Measurements from ENCODE around the gene MFSD6.
"Not testable (repeated sequence)": the region's sequence is repeated elsewhere in the genome, so short reads cannot be mapped to it uniquely, and the experiment has no call there.

MFSD6 gene

DNA sequence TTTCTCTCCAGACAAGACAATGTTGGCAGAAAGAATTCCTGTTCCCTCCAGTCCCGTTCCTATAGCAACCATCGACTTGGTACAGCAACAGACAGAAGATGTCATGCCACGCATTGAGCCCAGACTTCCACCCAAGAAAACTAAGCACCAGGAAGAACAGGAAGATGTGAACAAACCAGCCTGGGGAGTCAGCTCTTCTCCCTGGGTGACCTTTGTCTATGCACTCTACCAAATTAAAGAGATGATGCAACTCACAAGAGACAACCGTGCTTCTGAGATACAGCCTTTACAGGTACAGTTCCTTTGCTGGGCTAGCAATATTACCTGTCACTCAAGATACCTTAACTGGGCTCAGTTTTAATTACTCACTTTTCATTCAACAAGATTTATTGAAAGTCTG is 89.3 kb downstream of the MFSD6 start:
- no peak for DNase-seq (ENCODE audit: low read depth in 1 of 2, low spot score in 1 of 2)

DNA sequence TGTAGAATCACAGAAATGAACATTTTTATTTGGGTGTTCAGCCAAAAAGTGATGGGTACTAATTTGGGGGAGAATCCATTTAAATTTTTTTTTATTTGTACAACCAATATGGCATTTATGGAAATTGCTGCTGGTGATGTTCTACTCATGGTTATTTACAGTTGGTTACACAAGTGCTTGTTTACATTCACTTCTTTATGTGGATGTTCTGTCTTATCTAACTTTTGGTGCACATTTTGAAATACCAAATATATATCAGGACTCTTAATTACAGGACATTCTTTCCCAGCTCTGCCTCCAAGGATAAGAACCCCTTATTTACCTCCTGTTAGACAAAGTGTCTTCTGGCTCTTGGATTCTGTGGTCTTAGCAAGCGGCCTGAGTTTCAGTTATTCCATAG is 91.1 kb downstream of the MFSD6 start:
- DNase-seq (ENCODE audit: low read depth in 1 of 2, low spot score in 1 of 2) = no peak

DNA sequence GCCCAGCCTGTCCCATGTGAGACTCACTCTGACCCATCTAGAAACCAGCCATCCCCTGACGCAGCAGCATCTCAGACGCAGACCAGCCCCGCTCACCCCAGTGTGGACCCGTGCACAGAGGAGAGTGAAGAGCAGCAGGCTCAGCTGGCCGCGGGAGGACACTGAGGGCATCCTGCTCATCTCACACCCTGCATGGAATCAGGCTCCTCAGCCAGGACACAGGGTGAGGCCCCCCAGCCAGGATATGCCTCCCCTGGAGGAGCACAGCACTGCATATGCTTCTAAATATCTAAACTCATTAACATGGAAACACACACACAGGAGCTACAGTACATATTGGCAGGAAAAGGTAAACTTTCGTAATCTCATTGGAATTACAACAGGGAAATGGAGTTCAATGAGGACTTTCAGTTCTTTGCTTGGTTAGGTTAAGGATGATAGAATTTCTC is 91.9 kb downstream of the MFSD6 start:
- no peak for DNase-seq (ENCODE audit: low read depth in 1 of 2, low spot score in 1 of 2)

DNA sequence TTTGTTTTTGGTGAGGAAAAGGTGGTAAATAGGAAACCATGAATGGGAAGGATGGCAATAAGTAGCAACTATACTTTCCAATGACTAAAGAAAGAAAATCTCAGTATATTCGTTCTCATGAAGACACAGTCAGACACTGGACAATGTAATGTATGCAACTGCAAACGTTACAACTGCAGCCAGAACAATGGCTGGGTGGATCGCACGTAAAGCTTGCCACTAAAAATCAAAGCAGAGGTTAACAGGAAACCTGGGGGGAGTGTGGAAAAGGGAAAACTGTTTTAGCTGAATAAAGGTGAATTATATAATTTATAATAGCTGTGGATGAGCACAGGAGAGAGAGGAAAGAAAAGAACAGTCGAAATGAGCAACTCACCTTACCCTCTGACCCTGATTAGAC is 93.1 kb downstream of the MFSD6 start:
- DNase-seq (ENCODE audit: low read depth in 1 of 2, low spot score in 1 of 2) = no peak

DNA sequence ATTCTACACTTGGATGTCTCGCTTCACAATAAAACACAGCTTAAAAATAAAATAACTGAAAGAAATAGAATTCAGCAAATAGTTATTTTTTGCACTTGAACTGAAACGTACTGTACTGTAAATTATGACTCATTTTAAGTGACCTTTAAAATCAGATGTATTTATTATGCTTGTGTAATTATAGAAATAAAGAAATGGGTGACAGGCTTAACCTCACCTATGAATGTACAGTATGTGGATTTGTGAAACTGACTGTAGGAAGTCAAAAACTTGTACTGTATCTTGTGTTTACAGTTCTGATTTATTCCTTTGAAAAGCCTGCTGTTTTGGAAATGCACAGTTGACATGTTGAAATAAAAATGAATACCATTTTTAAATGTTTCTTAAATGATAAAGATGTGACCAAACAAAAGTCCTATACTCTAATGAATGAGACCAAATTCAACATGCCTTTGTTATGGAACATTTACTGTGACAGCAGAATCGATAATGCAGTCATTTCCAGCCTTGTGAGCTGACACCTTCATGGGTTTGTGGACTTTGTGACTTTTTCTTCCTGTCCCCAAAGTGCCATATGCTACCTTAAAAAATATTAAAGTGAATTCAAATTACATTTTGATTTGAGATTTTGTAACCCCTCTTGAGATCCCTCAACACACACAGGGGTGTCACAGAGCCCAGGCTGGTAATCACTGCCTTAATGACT is 93.7 kb downstream of the MFSD6 start:
- no peak for DNase-seq (ENCODE audit: low read depth in 1 of 2, low spot score in 1 of 2)

DNA sequence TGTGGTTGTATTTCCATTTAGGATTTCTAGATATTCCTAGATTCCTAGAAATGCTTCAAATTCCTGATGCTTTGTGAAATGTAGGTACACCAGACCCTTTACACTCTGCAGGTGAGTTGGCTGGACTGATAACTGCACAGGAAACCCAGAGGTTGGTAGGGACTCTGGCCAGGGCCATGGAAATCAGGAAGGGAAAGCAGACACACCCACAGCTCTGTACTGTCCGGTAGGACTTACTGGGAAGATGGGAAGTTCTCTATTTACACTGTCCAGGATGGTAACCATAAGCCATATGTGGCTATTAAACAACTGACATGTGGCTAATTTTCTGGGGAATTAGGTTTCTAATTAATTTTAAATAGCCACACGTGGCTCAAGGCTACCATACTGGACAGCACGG is 94.9 kb downstream of the MFSD6 start:
- DNase-seq (ENCODE audit: low read depth in 1 of 2, low spot score in 1 of 2) = no peak

DNA sequence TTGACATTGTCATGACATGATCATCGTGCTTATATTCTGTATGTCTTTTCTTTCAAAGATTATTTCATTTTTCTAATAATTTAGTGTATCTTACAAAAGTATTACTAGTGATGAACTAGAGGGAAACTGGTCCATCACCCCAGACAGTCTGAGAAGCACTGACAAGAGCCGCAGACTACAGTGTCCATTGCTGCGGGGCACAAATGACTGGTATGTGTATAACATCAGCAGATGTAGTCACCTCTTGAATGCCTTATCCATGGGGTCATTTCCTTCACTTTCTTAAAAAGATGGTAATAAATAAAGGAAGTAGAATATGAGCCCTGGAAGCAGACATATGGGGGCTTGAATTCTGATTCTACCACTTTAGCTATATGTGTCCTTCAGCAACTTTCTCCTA is 96.8 kb downstream of the MFSD6 start:
- DNase-seq (ENCODE audit: low read depth in 1 of 2, low spot score in 1 of 2) = no peak

DNA sequence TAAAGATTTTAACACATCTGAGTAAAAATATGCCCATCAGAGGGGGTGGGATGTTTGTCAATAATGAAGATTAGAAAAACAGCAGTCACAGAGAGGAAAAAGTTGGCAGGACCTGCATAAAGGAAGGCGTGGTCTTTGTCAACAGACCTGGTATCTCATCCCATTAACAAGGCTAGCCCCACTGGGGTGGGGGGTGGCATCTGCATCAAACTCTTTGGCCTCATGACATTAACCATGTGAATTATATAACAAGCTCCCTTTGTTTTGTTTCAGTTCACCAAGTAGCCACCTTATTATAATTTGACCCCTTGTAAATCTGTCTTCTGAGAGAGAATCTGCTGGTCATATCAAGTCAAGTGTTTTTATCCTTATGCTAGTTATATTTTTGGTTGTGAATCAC is 97.5 kb downstream of the MFSD6 start:
- DNase-seq (ENCODE audit: low read depth in 1 of 2, low spot score in 1 of 2) = no peak

DNA sequence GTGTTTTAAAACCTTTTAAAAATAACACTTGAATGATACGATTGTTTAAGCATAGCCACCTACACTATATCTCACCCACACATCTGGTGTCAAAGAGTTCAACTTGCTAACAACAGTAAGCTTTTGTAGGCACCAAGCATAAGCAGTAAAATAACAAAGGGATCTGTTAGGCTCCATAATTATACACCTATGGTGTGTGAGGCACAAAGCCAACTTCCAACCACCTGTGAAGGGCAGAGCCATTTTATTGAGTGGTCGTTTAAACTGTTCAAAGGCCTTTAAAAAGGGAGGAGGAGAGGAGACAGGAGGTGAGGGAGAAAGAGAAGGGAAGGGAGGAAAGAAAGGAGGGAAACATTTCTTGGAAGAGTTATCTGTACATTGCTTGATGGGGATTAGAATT is 98.5 kb downstream of the MFSD6 start:
- no peak for DNase-seq (ENCODE audit: low read depth in 1 of 2, low spot score in 1 of 2)

DNA sequence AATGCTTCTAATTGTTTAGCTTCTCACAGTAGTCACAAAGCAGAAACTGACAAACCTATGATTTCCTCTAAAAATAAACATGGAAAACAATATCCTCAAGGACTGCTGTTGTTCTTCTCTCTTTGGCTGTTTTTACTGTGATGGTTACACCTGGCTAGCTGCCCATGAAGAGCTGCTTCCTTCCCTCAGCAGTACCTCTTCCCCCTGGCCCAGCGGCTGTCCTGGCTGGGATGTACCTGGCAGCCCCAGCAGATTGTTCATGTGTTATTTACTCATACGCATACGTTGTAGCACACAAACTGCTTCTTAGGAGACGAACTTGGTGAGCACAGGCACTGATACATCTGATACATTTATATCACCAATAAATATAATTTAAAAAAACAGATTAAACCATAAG is 99.0 kb downstream of the MFSD6 start:
- no peak for DNase-seq (ENCODE audit: low read depth in 1 of 2, low spot score in 1 of 2)

DNA sequence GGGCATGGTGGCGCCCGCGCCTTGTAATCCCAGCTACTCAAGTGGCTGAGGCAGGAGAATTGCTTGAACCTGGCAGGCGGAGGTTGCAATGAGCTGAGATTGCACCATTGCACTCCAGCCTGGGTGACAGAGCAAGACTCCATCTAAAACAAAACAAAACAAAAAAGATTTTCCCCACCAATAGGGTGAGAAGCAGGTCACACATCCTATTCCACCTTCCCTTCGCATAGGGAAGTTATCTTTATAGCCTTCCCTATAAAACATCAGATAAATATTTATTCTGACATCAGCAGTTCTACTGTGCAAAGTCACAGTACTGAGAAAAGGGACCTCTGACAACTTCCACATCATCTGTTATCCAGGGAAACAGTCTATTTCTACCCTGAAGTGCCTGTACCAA is 101.7 kb downstream of the MFSD6 start:
- DNase-seq (ENCODE audit: low read depth in 1 of 2, low spot score in 1 of 2) = not testable (repeated sequence)

DNA sequence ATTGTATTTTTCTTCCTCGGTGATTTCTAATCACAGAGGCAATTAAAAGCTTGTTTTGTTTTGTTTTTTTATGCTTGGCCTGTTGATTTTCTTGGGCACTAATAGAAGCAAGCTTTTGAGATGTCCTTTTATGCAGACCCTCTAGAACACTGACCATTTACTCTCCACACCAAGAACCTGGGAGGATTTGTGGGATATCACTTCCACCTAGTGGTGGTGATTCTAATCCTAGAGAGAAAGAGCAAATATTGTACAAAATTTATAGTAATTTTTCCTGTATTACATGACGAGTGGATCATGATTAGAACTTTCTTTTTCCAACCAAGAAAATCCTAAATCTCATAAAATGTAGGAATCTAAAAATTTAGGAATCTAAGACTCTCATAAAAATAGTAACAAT is 102.9 kb downstream of the MFSD6 start:
- DNase-seq (ENCODE audit: low read depth in 1 of 2, low spot score in 1 of 2) = no peak

DNA sequence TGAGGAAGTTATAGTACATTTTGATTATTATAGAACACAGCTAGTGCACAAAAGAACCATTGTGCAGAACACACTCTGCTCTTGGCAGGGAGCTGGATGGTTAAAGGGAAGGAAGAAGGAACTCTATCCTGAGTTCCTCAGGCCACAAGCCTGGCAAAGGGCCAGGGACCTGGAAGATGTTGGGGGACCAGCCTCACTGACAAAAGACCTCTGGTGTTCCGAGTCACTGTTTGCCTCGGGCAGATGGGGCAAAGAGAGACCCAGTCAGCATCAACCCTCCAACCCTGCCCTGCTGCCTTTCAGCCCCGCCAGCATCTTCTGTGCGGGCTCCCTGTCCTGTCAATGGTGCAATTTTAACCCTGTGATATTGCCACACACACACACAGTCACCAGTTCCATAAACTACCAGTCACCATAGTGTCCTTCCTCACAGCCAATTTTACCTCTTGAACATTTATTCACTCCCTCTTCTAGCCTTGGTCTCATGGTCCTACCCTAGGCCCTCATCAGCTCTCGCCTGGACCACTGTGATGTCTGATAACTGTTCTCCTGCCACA is 104.5 kb downstream of the MFSD6 start:
- DNase-seq (ENCODE audit: low read depth in 1 of 2, low spot score in 1 of 2) = no peak

DNA sequence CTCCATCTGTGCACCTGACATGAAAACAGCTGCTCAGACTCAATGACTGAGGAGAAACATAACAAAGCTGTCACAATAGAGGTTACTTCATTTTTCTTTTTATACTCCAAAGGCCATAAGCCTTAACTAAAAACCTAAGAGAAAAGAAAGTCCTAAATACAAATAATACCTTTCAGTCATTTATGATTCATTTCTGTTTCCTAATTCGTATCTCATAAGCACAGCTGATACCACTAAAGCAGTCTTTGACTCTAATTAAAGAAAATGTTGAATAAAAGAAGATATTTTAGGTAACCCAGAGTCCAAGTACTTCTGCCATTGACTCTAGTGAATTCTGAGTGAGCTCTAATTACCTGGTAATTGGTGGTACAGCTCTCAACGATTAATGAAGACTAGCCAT is 105.7 kb downstream of the MFSD6 start:
- no peak for DNase-seq (ENCODE audit: low read depth in 1 of 2, low spot score in 1 of 2)

DNA sequence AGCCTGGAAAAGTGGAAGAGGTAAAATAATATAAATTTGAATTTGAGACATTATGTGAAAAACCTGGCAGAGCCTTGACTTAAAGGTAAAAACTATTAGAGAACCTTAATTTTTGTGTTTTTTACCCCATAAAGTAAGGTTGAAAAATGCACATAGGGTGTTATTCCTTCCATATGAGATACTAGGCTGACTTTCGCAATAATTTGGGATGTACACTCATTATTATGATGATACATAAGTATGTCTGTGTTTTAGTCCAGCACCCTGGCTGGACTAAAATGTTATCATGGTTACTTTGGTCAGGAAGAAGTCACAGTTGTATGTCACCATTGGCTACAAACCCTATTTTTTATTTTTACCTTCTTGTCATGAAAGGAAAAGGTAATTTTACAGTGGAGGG is 106.5 kb downstream of the MFSD6 start:
- no peak for DNase-seq (ENCODE audit: low read depth in 1 of 2, low spot score in 1 of 2)

DNA sequence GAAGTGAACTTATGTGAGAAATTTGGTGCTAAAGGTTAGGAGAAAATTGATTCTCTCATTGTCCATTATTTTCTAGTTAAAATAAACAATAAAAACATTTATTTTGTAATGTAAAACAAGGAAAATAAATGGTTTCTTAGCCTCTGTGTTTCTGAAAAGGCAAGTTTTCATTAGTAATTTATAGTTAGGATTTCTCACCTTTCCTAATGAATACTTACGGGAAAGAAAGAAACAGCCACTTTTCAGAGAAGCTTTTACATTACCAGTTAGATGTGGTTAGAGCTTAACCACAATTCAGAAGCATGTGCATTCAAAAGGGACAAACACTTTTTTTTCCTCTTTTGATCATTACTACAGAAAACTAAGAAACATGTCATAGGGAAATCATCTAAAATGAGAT is 107.5 kb downstream of the MFSD6 start:
- DNase-seq (ENCODE audit: low read depth in 1 of 2, low spot score in 1 of 2) = no peak

DNA sequence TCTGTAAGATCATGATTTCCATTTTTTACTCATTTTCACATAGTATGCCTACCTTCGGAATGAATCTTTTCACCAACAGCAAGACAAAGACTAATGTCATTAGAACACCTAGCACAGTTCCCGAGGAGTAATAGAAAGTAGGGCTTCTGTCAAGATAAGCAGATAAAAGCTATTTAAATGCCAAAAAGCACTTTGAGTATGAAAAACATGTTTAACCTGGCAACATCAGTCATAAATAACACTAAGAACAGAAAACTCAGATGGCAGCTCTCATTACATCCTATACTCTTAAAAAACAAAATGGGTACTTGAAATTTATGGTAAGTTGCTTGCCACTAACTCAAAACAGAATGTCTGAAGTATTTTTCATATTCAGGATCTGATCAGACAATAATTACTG is 109.3 kb downstream of the MFSD6 start:
- no peak for DNase-seq (ENCODE audit: low read depth in 1 of 2, low spot score in 1 of 2)

DNA sequence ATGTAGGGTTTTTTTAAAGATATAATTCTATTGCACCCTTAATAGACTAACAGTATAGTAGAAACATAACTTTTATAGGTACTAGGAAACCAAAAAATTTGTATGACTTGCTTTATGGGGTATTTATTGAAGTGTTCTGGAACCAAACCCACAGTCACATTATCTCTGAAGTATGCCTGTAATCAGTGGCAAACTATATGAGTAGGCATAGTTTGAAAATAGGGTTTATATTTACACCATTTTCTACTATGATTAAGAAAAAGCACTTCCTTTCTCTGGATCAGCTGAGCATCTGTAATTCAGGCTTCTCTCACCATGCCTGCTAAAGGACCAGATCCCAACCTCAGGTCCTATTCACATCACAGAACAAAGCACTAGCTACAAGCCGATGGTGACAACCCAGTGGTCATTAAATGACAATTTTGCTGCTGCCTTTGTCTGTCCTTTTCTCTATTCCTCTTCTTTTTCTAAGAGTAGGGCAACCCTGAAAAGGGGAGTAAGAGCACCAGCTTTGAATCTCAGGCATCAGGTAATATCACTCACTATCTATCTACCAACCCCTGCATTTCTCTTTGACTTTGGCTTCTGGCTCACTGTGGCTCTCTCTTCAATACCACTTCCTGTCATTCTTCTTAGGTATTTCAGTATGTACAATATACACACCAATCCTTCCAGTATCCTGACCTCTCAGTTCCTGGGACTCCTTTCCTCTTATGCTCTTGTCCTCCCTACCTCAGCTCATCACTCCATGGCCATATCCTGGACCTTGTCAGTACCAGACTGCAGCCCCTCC is 112.0 kb downstream of the MFSD6 start:
- DNase-seq (ENCODE audit: low read depth in 1 of 2, low spot score in 1 of 2) = no peak

DNA sequence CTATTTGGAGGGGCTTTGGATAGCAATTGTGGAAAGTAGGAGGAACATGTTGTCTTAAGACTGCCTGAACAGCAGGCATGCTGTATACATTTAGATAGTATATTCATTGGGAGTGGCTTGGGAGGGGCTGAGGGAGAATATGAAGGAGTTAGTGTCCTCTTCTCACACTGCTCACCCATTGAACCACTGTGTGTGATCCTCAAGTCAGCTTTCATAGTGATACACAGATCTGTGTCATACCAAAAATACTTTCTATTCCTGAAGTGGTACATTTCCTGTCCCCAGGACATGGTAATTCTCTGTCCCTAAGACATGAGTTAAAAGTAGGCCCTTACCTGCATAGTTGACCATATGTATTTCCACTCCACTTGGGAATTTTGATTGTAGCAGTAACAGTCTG is 116.8 kb downstream of the MFSD6 start:
- DNase-seq (ENCODE audit: low read depth in 1 of 2, low spot score in 1 of 2) = no peak

DNA sequence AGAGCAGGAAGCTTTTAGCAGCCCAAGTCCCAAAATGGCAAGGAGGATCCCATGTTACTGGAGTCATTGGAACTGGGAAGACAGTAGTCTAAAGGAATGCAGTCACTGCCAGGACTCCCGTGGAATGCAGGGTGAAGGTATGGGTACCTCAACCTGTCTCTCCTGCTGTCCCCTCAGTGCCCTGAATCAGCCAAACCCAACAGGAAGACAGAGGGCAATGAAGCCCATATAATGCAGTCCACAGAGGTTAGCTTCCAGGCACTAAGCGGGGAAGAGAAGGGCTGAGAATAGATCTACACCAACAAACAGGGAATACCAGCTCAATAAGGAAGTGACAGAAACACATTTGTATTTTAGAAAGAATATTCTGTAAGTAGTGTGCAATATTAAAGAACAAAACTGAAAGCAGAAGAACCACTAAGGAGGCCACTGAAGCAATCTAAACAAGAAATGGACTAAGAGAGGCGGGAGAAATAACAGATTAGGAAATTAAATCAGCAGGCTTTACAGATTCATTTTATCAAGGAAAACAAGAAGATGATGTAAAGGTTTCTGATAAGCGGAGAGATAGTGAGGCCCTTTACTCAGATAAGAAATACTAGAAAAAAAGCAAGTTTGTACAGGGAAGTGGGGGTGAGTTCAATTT is 118.1 kb downstream of the MFSD6 start:
- DNase-seq (ENCODE audit: low read depth in 1 of 2, low spot score in 1 of 2) = no peak

DNA sequence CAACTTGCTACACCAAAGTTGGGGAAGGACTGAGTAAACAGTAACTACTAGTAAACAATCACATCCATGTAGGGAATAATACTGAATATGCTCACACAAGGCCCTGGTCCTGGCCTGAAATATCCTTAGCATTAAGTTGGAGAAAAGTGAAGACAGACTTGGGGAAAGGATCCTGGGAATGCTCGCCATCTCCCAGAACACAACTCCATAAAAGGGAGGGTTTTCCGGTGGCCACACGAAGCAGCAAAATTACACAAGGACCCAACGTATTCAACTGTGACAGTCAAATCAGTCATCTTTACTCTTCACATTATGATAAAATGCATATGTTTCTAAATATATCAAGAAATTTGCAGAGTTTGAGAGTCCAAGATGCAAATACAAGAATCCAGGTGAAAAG is 119.1 kb downstream of the MFSD6 start:
- DNase-seq (ENCODE audit: low read depth in 1 of 2, low spot score in 1 of 2) = no peak

DNA sequence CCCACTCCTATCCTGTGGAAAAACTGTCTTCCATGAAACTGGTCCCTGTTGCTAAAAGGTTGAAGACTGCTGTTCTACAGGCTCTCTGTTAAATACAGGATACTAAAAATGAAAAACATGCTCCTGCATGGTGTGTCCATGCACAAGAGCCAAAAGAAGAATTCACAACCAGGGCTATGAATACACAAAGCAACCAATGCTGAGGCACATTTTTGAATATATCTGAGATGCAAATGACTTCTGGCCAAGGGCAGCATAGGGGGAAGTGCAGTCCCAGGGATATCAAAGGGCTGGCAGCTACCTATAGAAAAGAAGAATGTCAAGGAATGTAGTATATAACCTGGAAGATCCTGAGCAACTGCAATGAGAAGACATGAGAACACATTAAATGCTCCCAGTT is 119.8 kb downstream of the MFSD6 start:
- no peak for DNase-seq (ENCODE audit: low read depth in 1 of 2, low spot score in 1 of 2)

Data from stimulated activated CD4-positive, alpha-beta T cell treated with anti-CD3 and anti-CD28 coated beads, Interleukin-15, amount 100 ng/mL, for 1 hour (primary cell).